CD4-positive, alpha-beta T cell (primary cell): ENCODE results near the gene CABP2. TPM values are rescaled to one million over a fixed set of nuclear protein-coding genes. Genes with fewer than 3 reads are reported as not detected.
"Not testable (repeated sequence)": the region's sequence is repeated elsewhere in the genome, so short reads cannot be mapped to it uniquely, and the experiment has no call there.

ENCODE experiments used
- ATAC-seq: fragments of 200-7000 bp; cut with Tn5 transposase; one replicate; pipeline ENCODE4 v1.10.0; 2022; ENCODE audit warnings: mild to moderate bottlenecking; ENCODE audit not compliant: poor library complexity
- CTCF ChIA-PET: fragments of 350-600 bp; sonication (Branson Sonifier 250); formaldehyde crosslinking; loops from one replicate; lab custom pipeline; 2021; ENCODE audit warnings: antibody characterized with exemption, inconsistent platforms; lab: Charles Lee
- POLR2A ChIA-PET: fragments of 350-600 bp; sonication (Branson Sonifier 250); formaldehyde crosslinking; loops from one replicate; lab custom pipeline; 2021; ENCODE audit warnings: antibody characterized with exemption, inconsistent platforms; lab: Charles Lee
- DNase-seq, 14 experiments: peaks; one replicate each; pipeline ENCODE4 v3.0.0-alpha.2; 2013 to 2020; ENCODE audit warnings: mixed read lengths in 2 of 14
- H3K27ac ChIP-seq, 2 donors: one replicate each; pipeline versions ENCODE4 v1.5.1 to v1.7.0; 2013; ENCODE audit warnings: low read length in 2 of 2, low read depth in 1 of 2, mild to moderate bottlenecking in 1 of 2
- H3K27me3 ChIP-seq, 2 experiments: 1 replicate in 1 of 2; 2 replicates in 1 of 2; pipeline versions ENCODE4 v1.6.1 to v1.7.0; 2013; ENCODE audit warnings: low read length in 2 of 2, control low read depth in 1 of 2, mild to moderate bottlenecking in 1 of 2, moderate library complexity in 1 of 2; ENCODE audit not compliant: insufficient read depth in 2 of 2, control insufficient read depth in 1 of 2
- H3K36me3 ChIP-seq: one replicate; pipeline ENCODE4 v1.6.1; 2013; ENCODE audit warnings: low read length, control low read depth; ENCODE audit not compliant: insufficient read depth
- H3K4me1 ChIP-seq: one replicate; pipeline ENCODE4 v1.6.1; 2013; ENCODE audit warnings: low read length, control low read depth; ENCODE audit not compliant: insufficient read depth
- H3K4me3 ChIP-seq: one replicate; pipeline ENCODE4 v1.5.1; 2013; ENCODE audit warnings: mild to moderate bottlenecking, low read length, moderate library complexity
- H3K9me3 ChIP-seq, 2 experiments: 1 replicate in 1 of 2; 2 replicates in 1 of 2; pipeline versions ENCODE4 v1.6.1 to v1.7.0; 2013; ENCODE audit warnings: low read length in 2 of 2, mild to moderate bottlenecking in 2 of 2, control low read depth in 1 of 2, moderate library complexity in 1 of 2; ENCODE audit not compliant: control insufficient read depth in 1 of 2, insufficient read depth in 1 of 2
- H3K27ac Mint-ChIP-seq: one replicate; pipeline ENCODE4 v1.8.0; 2020; ENCODE audit warnings: mixed read lengths
- H3K27me3 Mint-ChIP-seq: one replicate; pipeline ENCODE4 v1.8.0; 2021; ENCODE audit warnings: mixed read lengths
- H3K36me3 Mint-ChIP-seq: one replicate; pipeline ENCODE4 v1.8.0; 2021; ENCODE audit warnings: low read depth, mixed read lengths
- H3K4me1 Mint-ChIP-seq: one replicate; pipeline ENCODE4 v1.8.0; 2021; ENCODE audit warnings: low read depth, mixed read lengths
- H3K4me3 Mint-ChIP-seq: one replicate; pipeline ENCODE4 v1.8.0; 2020; ENCODE audit warnings: mild to moderate bottlenecking, mixed read lengths
- H3K9me3 Mint-ChIP-seq: one replicate; pipeline ENCODE4 v1.8.0; 2020; ENCODE audit warnings: mixed read lengths
- intact Hi-C, 2 experiments: fragments of 100-400 bp; cut with DNase I in 1 of 2; cut with micrococcal nuclease in 1 of 2; formaldehyde crosslinking; loops; one replicate each; pipeline versions ENCODE4 v1.15.1 to v1.9.0; 2023 to 2025; cut with DNase I, micrococcal nuclease
- total RNA-seq, 174 experiments: library from RNA in 2 of 174; stranded (reverse) in 2 of 174; gene quantifications; one replicate each; pipeline ENCODE4 v1.2.3 and lab custom pipeline; 2021 to 2026
- TF ChIP-seq, protein P1 (sequence below): fragments of 200-600 bp; IDR thresholded peaks from one replicate; pipeline ENCODE4 v1.8.0; 2022; ENCODE audit warnings: antibody characterized with exemption, mild to moderate bottlenecking

The CABP2 gene
- total RNA-seq, 2 experiments from 2014 or later = not detected

- Mint-ChIP-seq H3K9me3 (no peaks in the 10 kb centered on the region), H3K4me1 (no peaks in the 10 kb centered on the region), H3K27me3 (peaks cover 30% of the 10 kb centered on the region), H3K4me3 (no peak overlapping the region), H3K36me3 (no peaks in the 10 kb centered on the region), H3K27ac (no peak overlapping the region)
- no peak overlapping the region for H3K4me3 ChIP-seq
- no peak for DNase-seq
- TF ChIP-seq, protein P1, sequence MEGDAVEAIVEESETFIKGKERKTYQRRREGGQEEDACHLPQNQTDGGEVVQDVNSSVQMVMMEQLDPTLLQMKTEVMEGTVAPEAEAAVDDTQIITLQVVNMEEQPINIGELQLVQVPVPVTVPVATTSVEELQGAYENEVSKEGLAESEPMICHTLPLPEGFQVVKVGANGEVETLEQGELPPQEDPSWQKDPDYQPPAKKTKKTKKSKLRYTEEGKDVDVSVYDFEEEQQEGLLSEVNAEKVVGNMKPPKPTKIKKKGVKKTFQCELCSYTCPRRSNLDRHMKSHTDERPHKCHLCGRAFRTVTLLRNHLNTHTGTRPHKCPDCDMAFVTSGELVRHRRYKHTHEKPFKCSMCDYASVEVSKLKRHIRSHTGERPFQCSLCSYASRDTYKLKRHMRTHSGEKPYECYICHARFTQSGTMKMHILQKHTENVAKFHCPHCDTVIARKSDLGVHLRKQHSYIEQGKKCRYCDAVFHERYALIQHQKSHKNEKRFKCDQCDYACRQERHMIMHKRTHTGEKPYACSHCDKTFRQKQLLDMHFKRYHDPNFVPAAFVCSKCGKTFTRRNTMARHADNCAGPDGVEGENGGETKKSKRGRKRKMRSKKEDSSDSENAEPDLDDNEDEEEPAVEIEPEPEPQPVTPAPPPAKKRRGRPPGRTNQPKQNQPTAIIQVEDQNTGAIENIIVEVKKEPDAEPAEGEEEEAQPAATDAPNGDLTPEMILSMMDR = no peak
- H3K4me1 ChIP-seq = no peaks in the 10 kb centered on the region
- H3K9me3 ChIP-seq = no peaks in the 10 kb centered on the region
- ChIA-PET CTCF (interaction anchor here (1.6 kb wide), 1 partner anchor 12 kb away, joined by 3 read pairs; the partner anchor contains the start of gene GSTP1), POLR2A (no interaction called here)
- ATAC-seq = no peak
- intact Hi-C loops = loop anchor here in 1 of 2 experiments (5.0 kb wide), 2 partner anchors 36 to 146 kb away; partner anchors contain the start of gene NDUFV1
- no peaks in the 10 kb centered on the region for H3K36me3 ChIP-seq
- H3K27me3 ChIP-seq = peaks cover 0 to 7% of the 10 kb centered on the region in 2 experiments
- H3K27ac ChIP-seq = no peak overlapping the region
These were observed 48.2 kb upstream of the CABP2 start for GRCh38 chr11:67571443-67571842.

- Histone ChIP-seq H3K4me3 (no peak overlapping the region), H3K9me3 (no peaks in the 10 kb centered on the region), H3K4me1 (no peaks in the 10 kb centered on the region), H3K27ac (no peak overlapping the region), H3K36me3 (no peaks in the 10 kb centered on the region), H3K27me3 (no peaks in the 10 kb centered on the region)
- peaks cover 5% of the 10 kb centered on the region for H3K27me3 Mint-ChIP-seq
- DNase-seq (no peak), ATAC-seq (no peak)
- no peaks in the 10 kb centered on the region for H3K36me3 Mint-ChIP-seq
- H3K9me3 Mint-ChIP-seq = no peaks in the 10 kb centered on the region
- no peak overlapping the region for H3K27ac Mint-ChIP-seq
- ChIA-PET CTCF (no interaction called here), POLR2A (no interaction called here)
- no peaks in the 10 kb centered on the region for H3K4me1 Mint-ChIP-seq
- no peak overlapping the region for H3K4me3 Mint-ChIP-seq
- TF ChIP-seq, protein P1 = no peak
- intact Hi-C loops = no loop called here
These were observed 41.0 kb upstream of the CABP2 start for GRCh38 chr11:67564230-67564629.

GRCh38 chr11:67563705-67564114 is 40.5 kb upstream of the CABP2 start:
- CTCF ChIA-PET = not testable (repeated sequence)

More at GRCh38 chr11:67563705-67564114, 40.5 kb upstream of the CABP2 start:
- DNase-seq, H3K4me1 Mint-ChIP-seq, H3K36me3 Mint-ChIP-seq, H3K9me3 ChIP-seq, H3K36me3 ChIP-seq, ATAC-seq, POLR2A ChIA-PET, intact Hi-C loops, H3K27me3 Mint-ChIP-seq, H3K27ac ChIP-seq, H3K27me3 ChIP-seq, H3K27ac Mint-ChIP-seq, H3K4me1 ChIP-seq, H3K9me3 Mint-ChIP-seq, H3K4me3 Mint-ChIP-seq, H3K4me3 ChIP-seq: not testable (repeated sequence)
